ENCODE results near the gene ADD1. TPM values are rescaled to one million over a fixed set of nuclear protein-coding genes. Genes with fewer than 3 reads are reported as not detected.
"Not testable (repeated sequence)": the region's sequence is repeated elsewhere in the genome, so short reads cannot be mapped to it uniquely, and the experiment has no call there.

The ADD1 gene
- total RNA-seq, 1 donor from 2014 or later: 228 TPM

DNA sequence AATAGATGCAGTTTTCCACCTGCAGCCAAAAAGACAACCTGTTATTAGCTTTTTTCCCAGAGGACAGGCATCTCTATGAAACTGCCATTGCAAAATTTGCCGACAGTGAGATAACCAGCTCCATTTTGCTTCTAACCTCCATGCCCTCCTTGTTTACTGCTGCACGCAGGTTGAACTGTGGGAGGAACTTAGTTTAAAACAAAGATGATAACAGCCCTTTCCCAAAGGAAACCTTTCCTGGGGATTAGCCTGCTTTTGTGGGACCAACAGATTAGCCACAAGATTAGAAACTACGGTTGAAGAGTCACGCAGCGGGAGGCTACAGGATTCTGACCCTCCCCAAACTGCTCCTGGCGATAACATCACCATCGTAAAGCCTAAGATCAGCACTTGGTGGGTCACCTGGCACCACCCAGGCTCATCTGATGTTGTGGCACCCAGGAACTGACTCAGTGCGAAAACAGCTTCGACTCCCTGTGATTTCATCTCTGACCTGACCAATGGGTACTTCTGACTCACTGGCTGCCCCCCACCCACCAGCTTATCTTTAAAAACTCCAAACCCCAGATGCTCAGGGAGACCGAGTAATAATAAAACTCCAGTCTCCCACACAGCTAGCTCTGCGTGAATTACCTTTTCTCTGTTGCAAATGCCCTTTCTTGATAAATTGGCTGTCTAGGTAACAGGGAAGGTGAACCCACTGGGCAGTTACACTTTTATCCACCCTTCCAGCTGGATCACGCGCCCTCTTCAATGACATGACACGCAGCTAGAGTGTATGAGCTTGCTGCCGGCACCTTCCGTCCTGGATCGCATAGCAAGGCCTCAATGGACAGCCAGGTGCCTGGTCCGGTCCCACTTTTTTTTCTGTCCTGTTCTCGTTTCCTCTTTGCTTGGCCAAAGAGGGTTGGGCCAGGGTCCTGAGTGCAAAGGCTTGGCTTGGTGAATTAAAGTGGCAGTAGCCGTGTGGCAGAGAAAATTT, 92.4 kb downstream of the ADD1 start:
- DNase-seq: peak; percentile 14
- intact Hi-C loops (cut with micrococcal nuclease): no loop called here
- ATAC-seq: no peak

DNA sequence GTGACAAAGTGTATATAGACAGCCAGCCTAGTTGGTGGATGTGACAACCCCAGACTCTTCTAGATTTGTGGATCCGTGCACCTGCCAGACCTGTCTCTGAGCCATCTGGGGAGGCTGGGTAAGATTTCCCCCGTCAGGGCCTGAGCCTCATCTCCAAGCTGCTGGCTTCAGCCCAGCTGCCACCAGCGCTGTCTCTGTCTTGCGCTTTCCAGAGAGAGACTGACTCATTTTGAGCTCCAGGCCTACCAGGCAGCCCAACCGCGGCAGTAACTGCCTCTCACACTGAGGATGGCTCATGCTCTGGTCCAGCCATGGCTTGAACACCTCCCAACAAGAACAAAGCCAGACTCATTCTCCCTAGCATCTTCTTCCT, 93.1 kb downstream of the ADD1 start:
- DNase-seq: no peak
- ATAC-seq: no peak
- intact Hi-C loops (cut with micrococcal nuclease): no loop called here

DNA sequence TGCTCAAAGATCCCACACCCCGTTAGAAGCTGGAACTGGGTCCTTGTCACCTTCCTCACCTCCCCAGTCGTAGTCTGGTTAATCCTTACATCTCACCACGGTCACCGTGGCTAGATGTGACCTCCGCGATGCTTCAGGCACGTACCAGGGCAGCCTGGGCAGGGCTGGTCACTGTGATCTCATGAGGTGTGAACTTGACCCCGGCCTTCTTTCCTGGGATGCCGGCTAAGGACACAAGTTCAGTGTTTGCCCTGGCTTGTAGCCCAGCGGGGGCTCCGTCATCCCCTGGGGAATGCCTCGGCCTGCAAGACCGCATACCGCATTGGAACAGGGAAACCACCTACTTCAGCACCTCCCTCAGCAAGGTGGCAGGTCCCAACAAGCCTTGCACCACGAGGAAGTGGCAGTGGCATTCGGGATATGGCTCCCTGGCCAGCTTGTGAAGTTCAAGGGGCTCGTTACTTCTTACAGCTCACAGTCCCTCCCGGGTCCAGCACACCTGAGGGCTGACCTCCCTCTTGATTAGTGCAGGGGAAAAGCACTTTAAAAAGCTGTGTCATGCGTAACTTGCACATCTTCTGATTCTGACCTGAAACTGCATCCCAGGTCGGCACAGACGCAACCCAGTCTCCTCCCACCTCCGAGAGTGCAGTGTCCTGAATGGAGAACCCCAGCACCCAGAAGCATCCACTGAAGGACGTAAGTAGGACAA, 93.7 kb downstream of the ADD1 start:
- ATAC-seq: no peak
- DNase-seq: no peak
- intact Hi-C loops (cut with micrococcal nuclease): no loop called here

DNA sequence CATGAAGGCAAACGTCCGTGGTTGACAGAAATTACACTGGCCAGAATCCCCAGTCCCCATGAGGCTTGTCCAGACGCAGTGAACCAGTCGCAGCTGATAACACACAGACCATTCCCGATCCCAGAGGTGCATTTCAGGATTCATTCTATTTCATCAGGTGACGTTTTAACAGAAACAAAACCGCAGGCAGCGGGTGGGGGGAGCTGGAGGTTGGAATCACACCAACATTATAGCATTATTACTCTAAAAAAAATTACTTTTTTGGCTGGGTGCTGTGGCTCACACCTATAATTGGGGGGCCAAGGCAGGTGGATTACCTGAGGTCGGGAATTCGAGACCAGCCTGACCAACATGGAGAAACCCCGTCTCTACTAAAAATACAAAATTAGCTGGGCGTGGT, 94.3 kb downstream of the ADD1 start:
- DNase-seq: no peak
- intact Hi-C loops (cut with micrococcal nuclease): no loop called here
- no peak for ATAC-seq

DNA sequence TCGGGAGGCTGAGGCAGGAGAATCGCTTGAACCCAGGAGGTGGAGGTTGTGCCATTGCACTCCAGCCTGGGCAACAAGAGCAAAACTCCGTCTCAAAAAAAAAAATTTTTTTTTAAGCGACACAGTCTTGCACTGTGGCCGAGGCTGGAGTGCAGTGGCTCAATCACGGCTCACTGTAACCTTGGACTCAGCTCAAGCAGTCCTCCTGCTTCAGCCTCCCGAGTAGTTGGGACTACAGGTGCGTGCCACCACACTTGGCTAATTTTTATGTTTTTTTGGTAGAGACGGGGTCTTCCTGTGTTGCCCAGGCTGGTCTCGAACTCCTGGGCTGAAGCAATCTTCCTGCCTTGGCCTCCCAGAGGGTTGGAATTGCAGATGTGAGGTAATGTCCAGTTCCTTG, 94.8 kb downstream of the ADD1 start:
- intact Hi-C loops (cut with micrococcal nuclease); DNase-seq; ATAC-seq: not testable (repeated sequence)

DNA sequence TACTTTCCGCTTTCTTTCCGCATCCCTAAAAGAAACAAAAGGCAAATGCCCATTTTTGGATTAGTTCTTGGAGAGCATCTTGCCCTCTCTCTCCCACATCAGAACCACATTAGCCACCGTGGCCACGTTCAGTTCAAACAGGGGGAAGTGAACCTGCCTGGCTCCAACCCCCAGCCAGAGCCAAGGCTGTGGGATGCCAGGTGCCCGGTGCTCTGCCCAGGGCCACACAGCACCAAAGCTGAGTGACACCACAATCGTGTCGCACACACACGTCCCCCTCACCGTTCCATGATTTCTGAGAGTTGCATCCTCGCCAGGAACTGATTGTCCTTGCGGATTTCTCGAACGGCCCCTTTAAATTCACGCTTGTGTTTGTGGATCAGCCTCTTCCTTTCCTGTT, 95.3 kb downstream of the ADD1 start:
- no peak for DNase-seq
- intact Hi-C loops (cut with micrococcal nuclease): no loop called here
- no peak for ATAC-seq

DNA sequence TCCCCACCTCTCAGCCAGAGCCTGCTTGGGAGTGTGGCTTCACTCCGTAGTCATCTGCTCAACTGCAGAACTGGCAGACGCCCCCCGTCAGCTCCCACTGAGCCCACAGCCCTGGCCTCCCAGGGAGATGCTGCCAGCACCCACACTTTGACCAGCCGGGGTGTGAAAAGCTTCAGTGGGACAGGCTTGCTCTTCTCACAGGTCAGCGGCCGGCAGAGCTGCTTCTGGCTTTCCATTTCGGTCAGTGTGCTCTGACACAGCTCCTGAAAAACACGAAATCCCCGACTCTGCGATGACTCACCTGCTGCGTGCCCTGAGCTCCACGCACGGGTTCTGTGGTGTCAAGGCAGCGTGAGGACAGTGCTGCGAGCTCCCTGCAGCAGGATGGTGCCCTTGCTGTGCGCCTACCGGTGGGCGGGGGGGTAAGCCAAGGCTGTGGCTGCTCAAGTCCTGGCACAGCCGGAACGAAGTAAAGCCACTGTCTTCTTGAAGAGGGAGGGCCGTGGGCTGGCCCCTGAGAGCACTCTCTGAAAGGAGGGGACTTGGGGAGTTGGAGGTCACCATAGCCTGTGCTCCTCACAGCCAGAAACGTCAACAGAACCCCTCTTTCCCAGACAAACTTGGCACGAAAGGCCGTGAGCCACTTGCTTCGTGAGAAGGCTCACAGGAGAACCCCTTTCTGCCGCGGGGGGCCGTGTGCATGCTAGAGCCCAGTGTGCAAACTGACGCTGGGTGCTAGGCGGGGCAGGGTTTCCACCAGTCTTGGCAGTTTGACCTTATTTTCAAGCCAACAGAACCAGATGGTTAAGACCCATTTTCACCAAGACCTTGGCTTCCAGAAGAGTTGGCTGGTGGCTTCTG, 96.0 kb downstream of the ADD1 start:
- intact Hi-C loops (cut with micrococcal nuclease): no loop called here
- no peak for ATAC-seq
- peak; percentile 24 for DNase-seq

DNA sequence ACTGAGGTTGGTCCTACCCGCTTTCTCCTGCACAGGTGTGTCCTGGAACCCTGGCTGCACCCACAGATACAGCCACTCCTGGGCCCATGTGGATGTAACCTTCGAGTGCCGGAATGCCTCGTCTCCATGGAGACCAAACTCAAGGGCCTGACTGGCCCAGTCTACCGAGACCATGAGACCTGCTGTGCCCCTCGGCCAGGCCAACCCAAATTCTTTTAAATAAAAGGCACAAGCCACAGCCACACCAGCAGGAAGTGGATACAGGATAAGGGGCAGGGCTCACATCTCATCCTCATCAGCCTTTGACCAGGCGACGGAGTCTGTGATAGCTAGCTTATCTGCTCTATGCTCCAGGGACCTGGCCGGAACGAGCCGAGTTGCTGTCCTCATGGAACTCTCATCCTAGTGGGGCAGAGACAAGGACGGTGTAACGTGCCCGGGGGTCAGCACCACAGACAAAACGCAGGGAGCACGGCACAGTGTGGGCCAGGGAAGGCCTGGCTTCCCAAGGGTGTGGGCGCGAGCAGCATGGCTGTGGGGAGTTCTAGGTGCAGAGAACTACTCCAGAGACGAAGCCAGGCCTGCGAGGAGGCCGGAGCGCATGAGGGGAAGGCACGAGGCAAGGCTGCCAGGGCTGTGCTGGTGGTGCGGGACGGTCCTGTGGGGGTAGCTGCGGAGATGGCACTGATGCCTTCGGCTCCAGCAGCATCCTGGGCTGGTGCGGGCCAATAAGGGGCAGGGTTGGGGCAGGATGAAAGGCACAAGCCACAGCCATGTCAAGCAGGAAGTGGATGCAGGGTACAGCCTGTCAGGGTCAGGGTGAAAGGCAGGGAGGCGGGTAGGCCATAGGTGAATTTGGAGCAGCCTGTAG, 96.9 kb downstream of the ADD1 start:
- ATAC-seq: no peak

DNA sequence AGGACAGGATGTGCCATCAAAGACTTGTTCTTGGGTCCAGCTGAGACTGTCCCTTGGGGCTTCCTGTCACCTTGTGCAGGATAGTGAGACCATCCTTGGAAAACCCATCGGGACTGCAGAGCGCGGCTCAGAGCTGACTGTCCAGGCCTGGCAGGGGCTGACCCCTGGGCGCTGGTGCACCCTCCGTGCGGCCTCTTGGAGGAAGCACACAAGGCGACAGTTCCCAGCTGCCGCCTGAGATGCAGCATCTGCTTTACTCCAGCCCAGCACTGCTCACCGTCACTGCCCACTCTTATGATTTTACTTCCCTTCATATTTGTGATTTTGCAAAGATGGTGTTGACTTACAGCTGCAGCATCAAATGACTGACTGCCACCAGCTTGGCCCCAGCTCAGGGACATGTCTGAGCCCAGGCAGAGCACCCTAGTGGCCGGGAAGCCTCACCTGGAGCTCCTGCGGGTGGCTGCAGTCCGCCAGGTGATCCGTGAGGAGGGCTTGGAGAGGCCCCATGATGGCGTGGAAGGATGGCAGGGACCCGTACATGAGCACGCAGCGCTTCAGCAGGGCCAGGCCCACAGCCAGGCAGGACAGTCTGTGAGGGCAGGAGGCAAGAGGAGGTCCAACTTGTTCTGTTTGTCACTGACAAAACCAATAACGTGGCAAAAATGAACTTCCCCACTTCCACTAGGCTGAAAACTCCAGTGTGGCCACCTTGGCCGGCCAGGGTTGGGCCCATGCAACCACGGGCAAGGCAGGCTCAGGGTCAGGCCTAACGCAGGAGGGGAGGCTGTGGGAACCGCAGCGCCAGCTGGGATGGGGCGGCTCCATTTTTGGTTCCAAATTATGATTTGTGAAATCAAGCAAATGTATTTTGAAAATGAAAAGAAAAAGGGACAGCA, 97.7 kb downstream of the ADD1 start:
- intact Hi-C loops (cut with micrococcal nuclease): no loop called here
- DNase-seq (no peak), ATAC-seq (no peak)

More for the DNA sequence above, 96.9 kb downstream of the ADD1 start:
- DNase-seq: no peak
- intact Hi-C loops (cut with micrococcal nuclease): no loop called here

DNA sequence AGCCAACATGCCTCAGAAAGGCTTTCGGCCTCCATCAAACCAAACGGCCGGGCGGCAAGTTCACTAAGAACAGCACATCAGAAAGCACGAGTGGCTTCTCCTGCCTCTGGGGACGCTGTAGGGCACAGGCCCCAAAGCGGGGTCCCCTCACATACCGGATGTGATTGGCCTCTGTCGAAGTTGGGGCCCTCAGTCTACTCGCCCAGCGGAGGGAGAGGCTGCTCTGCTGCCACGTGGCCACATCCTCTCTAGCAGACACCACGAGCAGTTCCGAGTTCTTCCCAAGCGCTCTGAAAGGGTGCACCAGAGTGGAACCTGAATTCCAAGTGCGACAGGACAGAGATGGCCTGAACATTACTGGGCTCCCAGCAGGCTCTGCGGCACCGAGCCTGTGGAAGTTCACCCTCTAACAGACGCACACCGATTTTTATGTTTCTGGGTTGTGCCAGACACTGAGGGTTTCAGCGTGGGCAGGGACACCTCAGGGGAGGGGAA, 98.4 kb downstream of the ADD1 start:
- ATAC-seq (no peak), DNase-seq (no peak)
- intact Hi-C loops (cut with micrococcal nuclease): no loop called here

DNA sequence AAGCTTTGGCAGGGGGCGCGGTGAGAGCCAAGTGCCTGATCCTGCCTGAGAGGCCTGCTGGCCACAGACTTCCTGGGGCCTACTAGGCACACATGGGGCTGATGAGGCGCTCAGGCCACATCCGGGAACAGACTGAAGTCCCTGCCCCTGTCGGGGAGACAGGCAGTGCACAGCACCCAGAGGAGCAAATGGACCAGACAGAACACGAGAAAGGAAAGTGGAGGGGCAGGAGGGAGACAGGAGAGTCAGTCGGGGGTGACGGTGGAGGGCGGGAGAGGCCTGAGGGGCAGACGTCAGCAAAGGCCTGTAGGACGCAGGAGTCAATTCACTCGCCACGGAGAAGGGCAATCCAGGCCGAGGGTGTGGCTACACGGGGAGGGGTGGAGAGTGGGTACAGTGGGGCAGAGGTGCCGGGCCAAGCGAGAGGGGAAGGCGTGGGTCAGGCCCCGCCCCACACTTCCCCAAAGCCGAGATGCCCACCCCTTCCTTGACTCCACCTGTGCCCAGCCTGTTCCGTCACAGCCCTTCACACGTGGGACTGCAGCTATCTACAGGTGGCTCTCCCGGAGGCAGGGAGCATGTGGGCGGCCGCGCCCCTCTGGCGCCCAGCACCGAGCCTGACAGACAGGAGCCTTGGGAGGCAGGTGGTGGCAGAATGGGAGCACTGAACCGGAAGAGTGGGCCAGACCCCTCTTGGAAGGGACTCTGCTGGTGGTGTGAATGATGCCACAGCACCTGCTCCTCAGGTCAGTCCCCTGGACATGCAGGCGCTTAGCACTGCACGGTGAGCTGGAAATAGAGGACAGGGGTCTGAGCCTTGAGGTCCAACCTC, 99.1 kb downstream of the ADD1 start:
- peak; percentile 5 for ATAC-seq
- no peak for DNase-seq
- intact Hi-C loops (cut with micrococcal nuclease): no loop called here

DNA sequence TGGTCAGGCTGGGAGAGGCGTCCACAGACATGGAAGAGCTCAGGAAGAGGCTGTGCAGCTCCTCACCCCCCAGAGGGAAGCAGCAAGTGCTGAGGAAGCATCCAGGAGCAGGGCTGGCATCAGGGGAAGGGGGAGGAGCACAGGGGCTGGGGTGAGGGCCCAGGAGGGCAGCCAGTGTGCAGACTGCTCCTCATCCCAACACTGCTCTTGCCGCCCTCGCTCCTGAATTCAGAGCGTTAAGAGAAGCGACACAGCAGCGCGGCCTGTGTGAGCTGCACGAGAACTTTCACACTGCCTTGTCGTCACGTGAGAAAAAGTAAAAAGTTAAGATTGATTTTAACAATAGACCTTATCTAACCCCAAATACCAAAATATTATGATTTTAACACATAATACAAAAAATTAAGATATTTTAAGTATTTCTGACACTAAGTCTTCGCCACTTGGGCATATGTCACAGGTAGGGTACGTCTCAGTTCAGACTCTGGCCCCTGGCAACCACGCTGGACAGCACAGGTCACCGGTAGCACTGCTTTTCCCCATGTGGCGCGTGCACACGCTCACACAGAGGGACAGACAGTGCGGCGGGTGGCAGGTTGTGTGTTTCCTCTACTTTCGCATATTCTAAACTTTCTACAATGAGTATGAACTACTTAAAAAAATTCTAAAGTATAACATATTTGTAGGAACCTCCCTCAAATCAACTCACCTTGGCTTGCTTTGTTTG, 99.9 kb downstream of the ADD1 start:
- intact Hi-C loops (cut with micrococcal nuclease): no loop called here
- DNase-seq (no peak), ATAC-seq (no peak)

DNA sequence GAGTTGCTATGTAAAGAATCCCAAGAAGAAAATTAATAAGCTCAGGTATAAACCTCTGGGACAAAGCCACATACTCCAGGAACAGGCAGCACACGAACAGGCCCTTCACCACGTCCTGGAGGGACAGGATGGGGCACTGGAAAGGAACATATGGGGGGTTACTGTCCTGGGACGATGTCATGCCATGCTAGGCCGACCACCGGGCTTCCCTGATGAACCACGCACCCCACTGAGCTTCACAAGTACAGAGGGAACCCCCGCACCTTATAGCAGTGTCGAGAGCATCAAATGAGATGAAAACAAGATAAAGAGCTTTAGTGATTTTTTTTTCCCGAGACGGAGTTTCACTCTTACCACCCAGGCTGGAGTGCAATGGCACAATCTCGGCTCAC, 100.4 kb downstream of the ADD1 start:
- intact Hi-C loops (cut with micrococcal nuclease): no loop called here
- DNase-seq (no peak), ATAC-seq (no peak)

DNA sequence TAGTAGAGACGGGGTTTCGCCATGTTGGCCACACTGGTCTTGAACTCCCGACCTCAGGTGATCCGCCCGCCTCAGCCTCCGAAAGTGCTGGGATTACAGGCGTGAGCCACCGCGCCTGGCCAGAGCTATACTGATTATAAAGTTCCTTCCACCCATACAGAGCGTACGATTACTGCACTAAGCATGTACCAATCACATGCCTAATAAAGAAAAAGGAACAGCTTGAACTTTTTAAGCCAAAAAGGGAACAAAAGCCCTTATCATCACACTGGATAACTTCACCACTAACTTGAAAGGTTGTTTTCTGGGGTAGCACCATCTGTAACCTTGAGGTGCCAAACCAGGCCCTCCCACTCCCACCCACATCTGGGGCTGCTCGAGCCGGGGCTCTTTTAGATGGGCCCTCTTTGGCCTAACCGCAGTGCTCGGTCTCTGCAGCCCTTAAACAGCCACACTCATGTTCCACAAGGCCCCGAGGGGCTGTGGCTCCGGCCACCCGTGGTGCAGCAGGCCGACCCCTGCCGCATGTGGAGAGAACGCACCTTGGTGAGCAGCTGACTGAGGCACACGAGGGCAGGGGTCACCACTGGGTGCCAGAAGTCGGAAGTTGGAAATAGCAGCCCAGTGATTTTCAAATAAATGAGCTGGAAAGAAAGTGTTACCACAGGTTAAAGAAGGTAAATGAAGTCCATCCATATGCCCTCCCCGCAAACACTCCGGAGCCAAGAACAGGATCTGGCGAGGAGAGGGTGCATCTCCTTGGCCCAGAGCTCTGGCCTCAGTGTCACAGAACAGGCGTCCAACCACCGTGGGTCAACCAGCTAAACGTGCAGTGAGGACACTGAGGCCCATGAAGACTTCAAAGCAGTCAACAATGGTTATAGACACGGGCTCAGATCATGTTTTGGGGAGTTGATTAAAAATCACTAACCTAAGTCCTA, 101.2 kb downstream of the ADD1 start:
- DNase-seq: no peak
- ATAC-seq: no peak
- intact Hi-C loops (cut with micrococcal nuclease): no loop called here

Data from left ventricle myocardium superior (tissue), 1 donor.